IMR-90 (cell line): ENCODE data around the gene GABPB2. TPM values are rescaled to one million over a fixed set of nuclear protein-coding genes. Genes with fewer than 3 reads are reported as not detected.

Experiments
- ATAC-seq: fragments of 200-7000 bp; cut with Tn5 transposase; 2 replicates; pipeline ENCODE4 v1.9.1; 2020; ENCODE audit warnings: low read depth, mild to moderate bottlenecking, moderate library complexity
- BruUV-seq: library from RNA; stranded (reverse); fragments of 400-500 nt; replicated peaks from 2 replicates; lab custom pipeline; 2021; lab: Mats Ljungman, UMichigan
- CTCF ChIA-PET: fragments of 300-600 bp; formaldehyde crosslinking; extraction: SDS; loops from one replicate; lab custom pipeline; 2021; ENCODE audit warnings: antibody characterized with exemption; lab: Yijun Ruan, JAX
- POLR2A ChIA-PET: fragments of 300-600 bp; sonication (Branson Sonifier 250); formaldehyde crosslinking; loops from one replicate; lab custom pipeline; 2022; ENCODE audit warnings: antibody characterized with exemption; ENCODE audit not compliant: unreplicated experiment; lab: Charles Lee
- DNase-seq: peaks from one replicate; pipeline ENCODE4 v3.0.0; 2013
- H2AFZ ChIP-seq: replicated peaks from 2 replicates; pipeline ENCODE3; 2013; ENCODE audit warnings: low read length, mild to moderate bottlenecking; ENCODE audit not compliant: poor library complexity
- H2AK5ac ChIP-seq: 2 replicates; pipeline ENCODE4 v1.6.1; 2013; ENCODE audit warnings: low read depth, low read length, inconsistent platforms
- H2AK9ac ChIP-seq: replicated peaks from 2 replicates; pipeline ENCODE3; 2013; ENCODE audit warnings: mild to moderate bottlenecking, low read depth, low read length, moderate library complexity; ENCODE audit not compliant: poor library complexity
- H2BK120ac ChIP-seq: 2 replicates; pipeline ENCODE4 v1.6.1; 2013; ENCODE audit warnings: low read depth, low read length, inconsistent platforms
- H2BK15ac ChIP-seq: 3 replicates; pipeline ENCODE4 v1.6.1; 2013; ENCODE audit warnings: low read depth, low read length, inconsistent platforms
- H2BK20ac ChIP-seq: 2 replicates; pipeline ENCODE4 v1.6.1; 2013; ENCODE audit warnings: low read depth, mild to moderate bottlenecking, inconsistent platforms, low read length, moderate library complexity
- H2BK5ac ChIP-seq: 2 replicates; pipeline ENCODE4 v1.6.1; 2013; ENCODE audit warnings: mild to moderate bottlenecking, low read depth, low read length, inconsistent platforms; ENCODE audit not compliant: poor library complexity, severe bottlenecking
- H3K14ac ChIP-seq: replicated peaks from 2 replicates; pipeline ENCODE4 v1.6.1; 2013; ENCODE audit warnings: low read depth, low read length, inconsistent platforms
- H3K18ac ChIP-seq: 2 replicates; pipeline ENCODE4 v1.6.1; 2013; ENCODE audit warnings: low read depth, low read length, control low read depth
- H3K23ac ChIP-seq: 2 replicates; pipeline ENCODE4 v1.6.1; 2013; ENCODE audit warnings: low read depth, low read length, inconsistent platforms
- H3K27ac ChIP-seq: 2 replicates; pipeline ENCODE4 v1.5.1; 2013; ENCODE audit warnings: mild to moderate bottlenecking, control low read depth, low read length; ENCODE audit not compliant: insufficient read depth
- H3K27me3 ChIP-seq: 2 replicates; pipeline ENCODE4 v1.6.1; 2013; ENCODE audit warnings: low read length; ENCODE audit not compliant: control insufficient read depth, insufficient read depth
- H3K36me3 ChIP-seq: 2 replicates; pipeline ENCODE4 v1.6.1; 2013; ENCODE audit warnings: low read length, mixed read lengths; ENCODE audit not compliant: control insufficient read depth, insufficient read depth
- H3K4ac ChIP-seq: 2 replicates; pipeline ENCODE4 v1.6.1; 2013; ENCODE audit warnings: low read depth, low read length, inconsistent platforms
- H3K4me1 ChIP-seq: 2 replicates; pipeline ENCODE4 v1.6.1; 2013; ENCODE audit warnings: low read length, mixed read lengths; ENCODE audit not compliant: control insufficient read depth, insufficient read depth
- H3K4me2 ChIP-seq: 2 replicates; pipeline ENCODE4 v1.6.1; 2013; ENCODE audit warnings: low read depth, mild to moderate bottlenecking, control low read depth, low read length, moderate library complexity
- H3K4me3 ChIP-seq: 2 replicates; pipeline ENCODE4 v1.5.1; 2013; ENCODE audit warnings: low read depth, mild to moderate bottlenecking, control low read depth, low read length, moderate library complexity; ENCODE audit not compliant: insufficient read depth
- H3K56ac ChIP-seq: 2 replicates; pipeline ENCODE4 v1.6.1; 2013; ENCODE audit warnings: low read length, inconsistent platforms; ENCODE audit not compliant: insufficient read depth; ENCODE audit errors: extremely low read depth
- H3K79me1 ChIP-seq, 2 experiments: 2 replicates each; pipeline ENCODE4 v1.6.1; 2013; ENCODE audit warnings: low read length in 2 of 2, inconsistent platforms in 1 of 2, low read depth in 1 of 2
- H3K9ac ChIP-seq: 2 replicates; pipeline ENCODE4 v1.6.1; 2013; ENCODE audit warnings: low read depth, low read length, control low read depth
- H3K9me1 ChIP-seq: 2 replicates; pipeline ENCODE4 v1.6.1; 2013; ENCODE audit warnings: low read length, inconsistent platforms; ENCODE audit not compliant: insufficient read depth
- H3K9me3 ChIP-seq: 2 replicates; pipeline ENCODE4 v1.6.1; 2013; ENCODE audit warnings: low read length; ENCODE audit not compliant: control insufficient read depth, insufficient read depth
- H4K20me1 ChIP-seq: 2 replicates; pipeline ENCODE4 v1.6.1; 2013; ENCODE audit warnings: low read length, inconsistent platforms; ENCODE audit not compliant: insufficient read depth
- H4K5ac ChIP-seq: 2 replicates; pipeline ENCODE4 v1.6.1; 2013; ENCODE audit warnings: mild to moderate bottlenecking, low read depth, low read length, control low read depth
- H4K8ac ChIP-seq, 2 experiments: 2 replicates each; pipeline ENCODE4 v1.6.1; 2013; ENCODE audit warnings: low read depth in 2 of 2, low read length in 2 of 2, control low read depth in 1 of 2, inconsistent platforms in 1 of 2
- H4K91ac ChIP-seq: 2 replicates; pipeline ENCODE4 v1.6.1; 2013; ENCODE audit warnings: low read depth, low read length, inconsistent platforms; ENCODE audit not compliant: insufficient read depth
- POLR2A ChIP-seq: IDR thresholded peaks from 2 replicates; pipeline ENCODE4 v1.6.1; 2012; ENCODE audit warnings: mild to moderate bottlenecking, low read depth, low read length
- RAD21 ChIP-seq: IDR thresholded peaks from 2 replicates; pipeline ENCODE4 v1.6.1; 2012; ENCODE audit warnings: low read length, improper control_type of control experiment
- SMC3 ChIP-seq: fragments of 150-350 bp; IDR thresholded peaks from 2 replicates; pipeline ENCODE4 v1.6.1; 2016; ENCODE audit warnings: low read depth, mild to moderate bottlenecking, antibody characterized with exemption, low read length, moderate library complexity
- WGBS, 2 experiments: methylation state at CpG; one replicate each; pipeline versions ENCODE4 v1.1.5 to v1.1.7; 2013; ENCODE audit warnings: missing lambda C conversion rate in 2 of 2; ENCODE audit not compliant: insufficient read length in 1 of 2; ENCODE audit errors: extremely low coverage in 2 of 2; 5-methylcytosine and 5-hydroxymethylcytosine counted together
- dilution Hi-C: fragments of 300-500 bp; cut with HindIII; formaldehyde crosslinking; loops from one replicate; pipeline ENCODE4 v1.14.3; 2018; ENCODE audit warnings: low sequenced_read_pairs; ENCODE audit not compliant: unreplicated experiment
- in situ Hi-C: fragments of 300-500 bp; cut with MboI; formaldehyde crosslinking; loops from 3 replicates; pipeline ENCODE4 v1.14.3; 2019; ENCODE audit warnings: low sequenced_read_pairs, inconsistent platforms, mixed read lengths
- intact Hi-C: fragments of 100-400 bp; cut with micrococcal nuclease; formaldehyde crosslinking; loops from 2 replicates; pipeline ENCODE4 v1.10.0; 2022
- polyA plus RNA-seq, 3 experiments: library from polyadenylated mRNA; depleted of rRNA; stranded (reverse); fragments of >200 nt; gene quantifications; 2 replicates each; pipeline ENCODE4 v1.2.3, GENCODE V29; 2012; ENCODE audit warnings: low replicate concordance in 1 of 3
- total RNA-seq: library from RNA; depleted of rRNA; stranded (reverse); fragments of >200 nt; gene quantifications from 2 replicates; pipeline ENCODE4 v1.2.3, GENCODE V29; 2012
- TF ChIP-seq, protein P1 (sequence below): conservative IDR thresholded peaks from 2 replicates; pipeline ENCODE4 v1.5.1; 2012; ENCODE audit warnings: mild to moderate bottlenecking, low read depth, low read length, improper control_type of control experiment

The GABPB2 gene
- total and polyA plus RNA-seq, 2 of the 4 experiments (the other 2 are of a cell fraction), result 7.5 to 12.9 TPM

DNA sequence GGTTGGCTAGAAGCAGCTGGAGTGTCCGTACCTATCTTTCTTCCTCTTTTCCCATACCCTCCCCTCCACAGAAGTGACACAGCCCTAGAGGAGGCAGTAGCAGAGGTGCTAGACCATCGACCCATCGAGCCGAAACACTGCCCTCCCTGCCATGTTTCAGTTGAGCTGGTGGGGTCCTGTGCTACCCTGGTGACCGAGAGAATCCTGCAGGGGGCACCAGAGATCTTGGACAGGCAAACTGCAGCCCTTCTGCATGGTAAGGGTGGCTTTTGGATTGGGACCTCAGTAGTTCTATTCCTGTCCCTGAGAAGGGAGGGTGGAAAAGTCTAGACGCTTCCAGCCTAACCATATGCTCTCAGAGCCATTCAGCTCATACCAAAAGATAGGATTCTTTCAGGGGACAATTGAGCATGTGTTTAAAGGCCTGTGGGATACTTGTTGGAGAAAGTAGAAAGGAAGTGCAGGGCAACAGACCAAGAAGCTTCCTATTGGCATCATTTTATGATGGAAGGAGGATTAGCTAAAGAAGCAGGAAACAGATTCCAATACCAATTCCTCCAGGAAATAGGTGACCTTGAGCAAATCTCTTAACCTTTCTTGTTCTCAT, 45.9 kb upstream of the GABPB2 start:
- Histone ChIP-seq H4K5ac (no peak overlapping the region), H3K9me1 (no peaks in the 10 kb centered on the region), H2AK5ac (no peak overlapping the region; the same call in 1 of the 2 replicates), H2BK15ac (no peak overlapping the region), H2BK20ac (no peak overlapping the region), H3K27me3 (no peaks in the 10 kb centered on the region), H4K91ac (no peak overlapping the region), H2AK9ac (peak overlapping the region; percentile 72), H2BK5ac (no peak overlapping the region), H3K56ac (no peak overlapping the region), H3K9ac (no peak overlapping the region), H3K36me3 (peaks cover 11% of the 10 kb centered on the region; the same call in 1 of the 2 replicates), H3K9me3 (no peaks in the 10 kb centered on the region), H3K4ac (no peak overlapping the region), H3K18ac (no peak overlapping the region), H3K79me1 (no peaks in the 10 kb centered on the region; a peak in 1 of 4 replicates), H3K23ac (no peak overlapping the region), H3K4me1 (no peaks in the 10 kb centered on the region), H4K8ac (0 out of 4 replicates have a peak overlapping the region, but pooled peaks of 1 of the 2 experiments have one; percentile 13), H3K27ac (no peak overlapping the region), H3K4me2 (no peak overlapping the region), H4K20me1 (no peaks in the 10 kb centered on the region; the same call in 1 of the 2 replicates), H2BK120ac (no peak overlapping the region), H3K4me3 (no peak overlapping the region), H2AFZ (peak overlapping the region; percentile 79), H3K14ac (no peak overlapping the region)
- DNase-seq (peak; percentile 62), ATAC-seq (peak; percentile 95)
- CTCF ChIA-PET, result interaction anchor here (0.6 to 1.7 kb wide), 4 partner anchors 12 to 158 kb away, joined by 3 to 6 read pairs (median 3); partner anchors contain the start of genes BNIPL and MINDY1
- in situ Hi-C loops, result no loop called here
- WGBS, 2 experiments, result 60% methylated on average over 3 of the region's 6 CpGs; no CpG with 5 or more reads in 1 of the 2 experiments
- BruUV-seq, result no TSS peak
- POLR2A ChIA-PET, result interaction anchor here (0.5 kb wide), 1 partner anchor 33 kb away, joined by 6 read pairs; no protein-coding TSS in a partner anchor
- dilution Hi-C loops, result no loop called here
- intact Hi-C loops, result loop anchor here (2.0 kb wide), 1 partner anchor 132 kb away; the partner anchor contains the start of gene TNFAIP8L2
- TF ChIP-seq SMC3, result peak; percentile 67
- TF ChIP-seq POLR2A, result no peak
- TF ChIP-seq RAD21, result peak; percentile 79
- TF ChIP-seq, protein P1, sequence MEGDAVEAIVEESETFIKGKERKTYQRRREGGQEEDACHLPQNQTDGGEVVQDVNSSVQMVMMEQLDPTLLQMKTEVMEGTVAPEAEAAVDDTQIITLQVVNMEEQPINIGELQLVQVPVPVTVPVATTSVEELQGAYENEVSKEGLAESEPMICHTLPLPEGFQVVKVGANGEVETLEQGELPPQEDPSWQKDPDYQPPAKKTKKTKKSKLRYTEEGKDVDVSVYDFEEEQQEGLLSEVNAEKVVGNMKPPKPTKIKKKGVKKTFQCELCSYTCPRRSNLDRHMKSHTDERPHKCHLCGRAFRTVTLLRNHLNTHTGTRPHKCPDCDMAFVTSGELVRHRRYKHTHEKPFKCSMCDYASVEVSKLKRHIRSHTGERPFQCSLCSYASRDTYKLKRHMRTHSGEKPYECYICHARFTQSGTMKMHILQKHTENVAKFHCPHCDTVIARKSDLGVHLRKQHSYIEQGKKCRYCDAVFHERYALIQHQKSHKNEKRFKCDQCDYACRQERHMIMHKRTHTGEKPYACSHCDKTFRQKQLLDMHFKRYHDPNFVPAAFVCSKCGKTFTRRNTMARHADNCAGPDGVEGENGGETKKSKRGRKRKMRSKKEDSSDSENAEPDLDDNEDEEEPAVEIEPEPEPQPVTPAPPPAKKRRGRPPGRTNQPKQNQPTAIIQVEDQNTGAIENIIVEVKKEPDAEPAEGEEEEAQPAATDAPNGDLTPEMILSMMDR, result peak; percentile 71
